Kidney capillary endothelial cell (primary cell): ENCODE measurements around the gene OPCML.

ENCODE experiments used
- DNase-seq: peaks from one replicate; pipeline ENCODE4 v3.0.0-alpha.2; 2018; ENCODE audit warnings: low spot score

OPCML gene

DNA sequence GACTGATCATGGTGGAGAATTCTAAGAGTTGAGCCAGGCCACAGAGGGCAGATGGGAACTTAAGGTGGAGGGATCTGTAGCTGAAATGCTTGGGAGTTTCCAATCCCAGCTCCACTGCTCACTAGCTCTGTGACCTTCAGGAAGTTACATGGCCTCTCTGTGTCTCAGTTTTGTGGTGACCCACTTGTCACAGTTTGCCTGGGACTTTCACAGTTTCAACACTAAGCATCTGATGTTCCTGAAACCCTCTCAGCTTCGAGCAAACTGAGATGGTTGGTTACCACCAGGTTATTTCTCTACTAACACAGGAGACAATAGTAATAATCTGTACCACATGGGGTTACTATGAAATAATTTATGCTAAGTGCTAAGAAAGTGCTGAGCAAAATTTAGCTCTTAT is 505.3 kb downstream of the OPCML start:
- no peak for DNase-seq

DNA sequence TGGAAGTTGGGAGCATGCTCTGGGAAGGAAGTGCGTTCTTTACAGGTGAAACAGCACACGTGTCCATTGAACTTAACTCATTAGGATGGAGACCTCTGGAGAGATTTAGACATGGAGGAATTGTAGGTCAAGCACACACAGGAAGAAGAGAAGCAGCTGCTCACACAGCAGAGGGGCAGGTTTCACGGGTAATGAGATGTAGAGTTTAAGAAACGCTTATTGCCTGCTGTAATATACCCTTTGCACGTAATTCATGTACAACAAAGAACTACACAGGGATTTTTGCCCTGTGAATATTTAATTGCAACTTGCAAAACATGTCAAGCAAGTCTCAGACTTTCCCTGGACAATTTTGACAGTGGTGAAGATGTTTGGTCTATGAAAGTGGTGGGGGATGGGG is 508.0 kb downstream of the OPCML start:
- no peak for DNase-seq

- DNase-seq: no peak
These were observed 509.1 kb downstream of the OPCML start for GRCh38 chr11:133023232-133023631.

DNA sequence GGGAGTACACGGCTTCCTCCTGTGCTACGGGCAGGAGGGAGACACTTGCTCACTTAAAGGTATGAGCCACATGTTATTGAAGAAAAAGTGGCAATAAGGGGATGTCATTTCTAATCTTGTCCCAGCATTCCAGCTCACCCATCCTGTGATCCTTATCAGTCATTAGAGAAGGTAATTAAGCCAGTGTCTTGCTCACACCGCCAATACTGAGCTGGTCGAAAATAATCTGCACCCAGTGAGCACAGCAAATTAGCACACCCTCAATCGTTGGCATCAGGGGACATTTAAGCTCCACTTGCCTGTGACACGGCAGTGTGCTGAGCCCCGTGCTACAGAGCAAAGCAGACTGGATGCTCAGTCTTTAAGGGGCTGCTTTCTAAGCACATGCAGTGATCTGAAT is 510.7 kb downstream of the OPCML start:
- DNase-seq: no peak

- DNase-seq: no peak
These were observed 512.0 kb downstream of the OPCML start for GRCh38 chr11:133020372-133020714.

- DNase-seq: no peak
These were observed 512.5 kb downstream of the OPCML start for GRCh38 chr11:133019545-133020371.

GRCh38 chr11:133015457-133015856 is 516.8 kb downstream of the OPCML start:
- DNase-seq: no peak

DNA sequence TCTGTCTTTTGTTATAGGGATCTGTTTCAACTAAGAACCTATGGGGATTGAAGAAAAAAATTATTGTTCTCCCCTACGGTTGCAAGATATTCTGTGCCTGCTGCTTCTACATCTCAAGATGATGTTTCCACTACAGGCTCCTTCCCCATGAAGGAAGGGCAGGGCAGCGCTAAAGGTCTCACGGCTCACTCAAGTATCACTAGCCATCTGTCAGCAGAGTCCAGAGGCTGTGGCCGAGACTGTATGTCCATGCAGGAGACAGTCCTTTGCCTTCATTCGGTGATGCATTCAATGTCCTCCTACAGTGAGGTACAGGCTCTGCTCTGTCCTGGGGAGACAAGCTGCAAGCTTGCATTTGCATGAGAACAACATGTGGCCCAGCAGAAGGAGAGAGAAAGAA is 518.0 kb downstream of the OPCML start:
- DNase-seq: no peak

GRCh38 chr11:133012803-133013202 is 519.5 kb downstream of the OPCML start:
- no peak for DNase-seq

DNA sequence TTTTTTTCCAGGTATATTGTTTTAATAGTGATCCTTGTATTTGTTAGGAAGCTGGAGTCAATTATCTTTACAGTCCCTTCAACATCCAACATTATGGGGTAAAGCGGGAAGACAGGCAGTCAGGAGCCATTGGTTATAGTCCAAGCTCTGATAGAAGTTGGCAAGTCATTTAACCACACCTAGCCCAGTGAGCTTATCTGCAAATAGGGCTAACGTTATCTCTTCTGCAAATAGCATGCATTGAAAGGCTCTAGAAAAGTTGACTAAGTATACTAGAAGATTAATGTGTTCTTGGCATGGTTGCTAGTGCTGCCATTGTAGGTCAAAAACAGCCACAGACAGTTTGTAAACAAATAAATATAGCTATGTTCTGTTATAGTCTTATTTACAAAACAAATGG is 520.7 kb downstream of the OPCML start:
- DNase-seq: no peak

GRCh38 chr11:133007027-133007584 is 525.2 kb downstream of the OPCML start:
- DNase-seq: no peak

GRCh38 chr11:133004369-133004768 is 527.9 kb downstream of the OPCML start:
- DNase-seq: no peak

- DNase-seq: peak; percentile 50
These were observed 532.8 kb downstream of the OPCML start for GRCh38 chr11:132999516-132999915.

DNA sequence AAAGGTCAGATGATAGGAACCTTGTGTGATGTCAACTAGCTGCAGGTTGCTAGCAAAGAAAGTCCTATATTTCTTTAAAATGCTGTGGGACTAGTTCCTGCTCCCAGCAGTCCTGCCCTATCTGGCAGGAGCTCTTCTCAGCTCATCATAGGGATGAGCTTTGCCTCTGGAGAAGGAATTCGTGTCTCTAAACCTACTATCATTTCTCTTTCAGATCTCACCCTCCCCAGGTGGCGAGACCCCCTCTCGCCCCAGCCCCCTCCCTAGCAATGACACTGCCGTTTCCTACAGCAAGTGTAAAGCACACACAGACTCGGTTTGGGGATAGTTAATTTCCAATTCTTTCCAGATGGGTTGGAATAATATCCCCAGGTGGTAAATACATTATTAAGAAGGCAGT is 533.3 kb downstream of the OPCML start:
- DNase-seq: no peak

DNA sequence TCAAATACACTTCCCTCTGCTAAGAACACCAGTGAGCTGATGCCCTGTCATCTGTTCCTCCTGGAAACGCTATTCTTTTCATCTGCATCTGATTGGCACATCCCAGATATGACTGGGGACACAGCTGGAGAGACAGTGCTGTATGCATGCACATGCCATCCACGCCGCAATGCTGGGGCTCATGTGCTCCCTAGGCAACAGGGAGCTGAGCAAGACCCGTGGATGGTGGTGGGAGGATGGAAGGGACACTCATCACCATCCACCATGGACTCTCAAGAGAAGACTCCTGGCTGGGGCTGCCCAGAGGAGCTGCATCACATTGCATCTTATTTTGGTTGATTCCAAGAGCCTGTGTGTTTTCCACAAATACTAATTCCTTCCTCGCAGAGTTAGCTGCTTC is 534.9 kb downstream of the OPCML start:
- no peak for DNase-seq

DNA sequence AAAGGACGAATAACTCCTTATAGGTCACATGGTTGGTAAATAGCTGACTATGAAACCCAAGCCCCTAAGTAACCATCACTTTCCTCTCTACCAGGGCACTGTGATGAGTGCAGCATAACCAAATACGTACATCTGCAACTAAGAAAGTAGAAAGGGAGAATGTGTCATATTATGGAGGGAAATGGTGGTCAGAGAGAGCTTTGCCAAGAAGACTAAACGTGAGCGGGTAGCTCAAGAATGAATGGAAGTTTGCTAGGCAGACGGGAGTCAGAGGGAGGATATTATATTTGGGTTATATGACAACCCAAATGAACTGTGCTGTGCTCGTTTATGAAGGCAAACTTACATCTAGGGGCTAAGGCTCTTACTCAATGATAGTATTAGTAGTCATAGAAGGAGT is 537.3 kb downstream of the OPCML start:
- DNase-seq: no peak

GRCh38 chr11:132993991-132994502 is 538.3 kb downstream of the OPCML start:
- DNase-seq: peak; percentile 12

GRCh38 chr11:132992838-132993631 is 539.3 kb downstream of the OPCML start:
- peak; percentile 15 for DNase-seq

- no peak for DNase-seq
These were observed 543.9 kb downstream of the OPCML start for GRCh38 chr11:132988411-132988810.

DNA sequence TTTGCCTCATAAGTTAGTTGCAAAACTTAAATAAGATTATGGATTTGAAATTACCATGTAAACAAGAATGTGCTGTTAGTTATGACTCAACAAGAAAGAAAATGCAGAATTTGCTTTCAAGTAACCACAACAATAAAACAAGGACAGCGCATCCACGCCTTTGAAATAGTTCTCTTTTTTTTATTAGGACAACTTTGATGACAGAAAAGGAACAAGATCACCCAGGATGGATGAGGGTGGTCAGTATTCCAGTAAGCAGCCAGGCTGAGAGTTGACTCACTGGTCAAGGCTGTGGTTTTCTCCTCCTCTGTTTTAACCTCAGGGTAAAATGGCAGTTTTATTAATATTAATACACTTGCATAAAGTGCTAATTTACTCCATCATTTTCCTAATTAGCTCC is 544.4 kb downstream of the OPCML start:
- no peak for DNase-seq

- DNase-seq: no peak
These were observed 548.7 kb downstream of the OPCML start for GRCh38 chr11:132983641-132983978.

DNA sequence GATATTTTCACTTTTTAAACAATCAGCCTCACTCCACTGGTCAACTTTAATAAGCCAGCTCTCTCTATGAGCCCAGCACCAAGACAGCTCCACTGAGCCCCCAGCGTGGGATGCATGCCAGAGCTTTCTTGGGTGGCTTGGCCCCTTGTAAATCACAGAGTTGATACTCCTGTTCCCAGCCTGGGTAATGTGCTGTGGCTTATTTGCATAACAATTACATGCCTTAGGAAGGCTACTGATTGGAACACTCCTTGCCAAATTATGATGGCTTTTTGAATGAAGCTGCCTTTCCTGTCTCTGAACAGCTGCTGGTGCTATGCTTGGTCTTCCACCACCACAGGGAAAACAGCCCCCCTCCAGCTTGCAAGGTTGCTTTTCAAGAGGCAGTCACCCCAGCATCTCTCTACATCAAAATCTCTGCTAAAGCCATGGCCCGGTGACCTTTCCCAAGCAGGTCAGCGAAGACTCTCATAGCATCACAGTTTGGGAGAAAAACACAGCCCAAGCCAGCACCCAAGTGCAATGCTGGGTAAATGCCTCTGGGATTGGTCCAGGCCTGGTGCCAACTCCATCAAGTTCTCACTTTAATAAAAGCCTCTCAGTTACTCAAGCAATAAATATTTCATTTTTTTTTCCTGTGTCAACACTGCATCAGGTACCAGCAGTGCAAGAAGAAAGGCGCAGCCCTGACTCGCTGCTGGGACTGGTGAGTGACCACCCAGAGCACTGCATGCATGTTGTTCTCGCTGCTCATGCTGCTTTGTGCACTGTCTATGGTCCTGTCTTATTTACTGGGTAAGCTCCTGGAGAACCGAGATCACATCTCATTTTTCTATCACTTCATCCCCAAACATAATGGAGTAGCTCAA is 549.3 kb downstream of the OPCML start:
- no peak for DNase-seq
